Mesothelial cell of epicardium (in vitro differentiated cells): ENCODE measurements around the gene SPATA33. TPM values are rescaled to one million over a fixed set of nuclear protein-coding genes. Genes with fewer than 3 reads are reported as not detected.
"Not testable (repeated sequence)": the region's sequence is repeated elsewhere in the genome, so short reads cannot be mapped to it uniquely, and the experiment has no call there.

Experiments used
- DNase-seq, 2 experiments: peaks; one replicate each; pipeline ENCODE4 v3.0.0; 2021; ENCODE audit warnings: low spot score in 2 of 2; ENCODE audit not compliant: unreplicated experiment in 2 of 2
- H3K27ac Mint-ChIP-seq: 2 replicates; pipeline ENCODE4 v1.8.0; 2021; ENCODE audit warnings: mixed read lengths
- H3K27me3 Mint-ChIP-seq: 2 replicates; pipeline ENCODE4 v1.8.0; 2021; ENCODE audit warnings: low read depth, mixed read lengths
- H3K36me3 Mint-ChIP-seq: 2 replicates; pipeline ENCODE4 v1.8.0; 2021; ENCODE audit warnings: mixed read lengths
- H3K4me1 Mint-ChIP-seq: 2 replicates; pipeline ENCODE4 v1.8.0; 2021; ENCODE audit warnings: mixed read lengths
- H3K4me3 Mint-ChIP-seq: 2 replicates; pipeline ENCODE4 v1.8.0; 2021; ENCODE audit warnings: mild to moderate bottlenecking, moderate library complexity, mixed read lengths
- H3K9me3 Mint-ChIP-seq: 2 replicates; pipeline ENCODE4 v1.8.0; 2021; ENCODE audit warnings: mixed read lengths
- CTCF ChIP-seq: fragments of 200-600 bp; sonication (generic); IDR thresholded peaks from one replicate; pipeline ENCODE4 v1.5.0; 2021; ENCODE audit warnings: antibody characterized with exemption; ENCODE audit not compliant: unreplicated experiment
- total RNA-seq: library from RNA; stranded (reverse); gene quantifications from 3 replicates; pipeline ENCODE4 v1.2.1, GENCODE V29; 2021

SPATA33 gene
- total RNA-seq, 1 donor from 2014 or later = 14.4 TPM

GRCh38 chr16:89670496-89671431 is 13.1 kb downstream of the SPATA33 start:
- no peak overlapping the region for H3K4me3 Mint-ChIP-seq
- H3K36me3 Mint-ChIP-seq = peaks cover 9% of the 10 kb centered on the region
- peaks cover 7% of the 10 kb centered on the region for H3K9me3 Mint-ChIP-seq

DNA sequence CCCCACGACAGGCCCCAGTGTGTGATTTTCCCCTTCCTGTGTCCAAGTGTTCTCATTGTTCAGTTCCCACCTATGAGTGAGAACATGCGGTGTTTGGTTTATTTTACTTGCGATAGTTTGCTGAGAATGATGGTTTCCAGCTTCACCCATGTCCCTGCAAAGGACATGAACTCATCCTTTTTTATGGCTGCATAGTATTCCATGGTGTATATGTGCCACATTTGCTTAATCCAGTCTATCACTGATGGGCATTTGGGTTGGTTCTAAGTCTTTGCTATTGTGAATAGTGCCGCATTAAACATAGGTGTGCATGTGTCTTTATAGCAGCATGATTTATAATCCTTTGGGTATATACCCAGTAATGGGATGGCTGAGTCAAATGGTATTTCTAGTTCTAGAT is 13.9 kb downstream of the SPATA33 start:
- H3K36me3 Mint-ChIP-seq, H3K27ac Mint-ChIP-seq, DNase-seq, H3K9me3 Mint-ChIP-seq, H3K4me3 Mint-ChIP-seq, H3K27me3 Mint-ChIP-seq, H3K4me1 Mint-ChIP-seq: not testable (repeated sequence)

More at GRCh38 chr16:89670496-89671431, 13.1 kb downstream of the SPATA33 start:
- Mint-ChIP-seq H3K4me1 (no peaks in the 10 kb centered on the region), H3K27ac (peak overlapping the region; percentile 26), H3K27me3 (no peaks in the 10 kb centered on the region)
- no peak for DNase-seq
- TF ChIP-seq CTCF = no peak

DNA sequence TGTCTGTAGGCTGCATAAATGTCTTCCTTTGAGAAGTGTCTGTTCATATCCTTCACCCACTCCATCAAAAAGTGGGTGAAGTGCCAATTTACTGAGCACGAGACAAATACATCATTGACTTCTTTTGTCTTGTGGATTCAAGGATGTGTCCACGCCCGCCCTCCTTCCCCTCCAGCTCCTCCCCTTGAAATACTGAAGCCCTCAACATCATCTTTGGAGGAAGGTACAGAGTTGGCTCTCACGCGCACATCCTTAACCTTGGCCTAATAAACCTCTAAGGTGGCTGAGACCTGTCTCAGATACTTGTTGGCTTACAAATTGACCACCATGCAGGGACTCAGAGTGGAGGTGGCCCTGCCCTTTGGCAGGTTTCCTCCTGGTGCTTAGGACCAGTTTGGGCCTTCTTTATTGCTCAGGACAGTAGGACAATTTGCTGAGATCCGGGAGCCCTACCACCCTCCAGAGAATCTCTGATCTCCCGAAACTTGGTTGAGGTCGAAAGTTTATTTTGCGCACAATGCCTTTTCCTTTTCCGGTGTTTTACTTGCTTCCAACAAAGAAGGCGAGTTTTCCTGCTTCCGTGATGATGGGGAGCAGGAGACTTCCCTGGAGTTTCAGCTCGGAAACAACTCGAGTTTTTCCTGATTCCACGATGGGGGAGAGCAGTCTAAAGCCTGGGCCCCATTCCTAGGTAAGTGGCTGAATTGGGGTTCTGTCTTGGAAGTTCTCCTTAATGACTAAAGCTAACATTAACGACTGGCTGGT is 14.7 kb downstream of the SPATA33 start:
- no peak for TF ChIP-seq CTCF

DNA sequence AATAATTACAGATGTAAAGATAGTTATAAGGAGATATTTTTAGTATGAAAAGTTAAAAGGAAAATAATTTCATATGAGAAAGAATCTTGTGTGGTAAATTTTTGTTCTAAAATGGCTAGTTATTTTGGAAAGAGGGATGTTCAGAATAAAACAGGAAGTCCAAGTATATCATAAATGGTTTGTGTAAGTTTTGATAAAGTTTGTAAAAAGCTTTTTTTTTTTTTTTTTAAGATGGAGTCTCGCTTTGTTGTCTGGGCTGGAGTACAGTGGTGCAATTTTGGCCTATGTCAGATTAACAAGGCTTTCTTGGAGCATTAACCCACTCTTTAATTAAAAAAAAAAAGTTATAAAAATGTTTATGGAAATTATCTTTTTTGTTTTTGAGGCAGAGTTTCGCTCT is 20.6 kb downstream of the SPATA33 start:
- peaks cover 7% of the 10 kb centered on the region for H3K9me3 Mint-ChIP-seq

More for the DNA sequence above, 14.7 kb downstream of the SPATA33 start:
- Mint-ChIP-seq H3K4me3 (no peak overlapping the region), H3K36me3 (peaks cover 2% of the 10 kb centered on the region), H3K4me1 (no peaks in the 10 kb centered on the region), H3K27ac (no peak overlapping the region), H3K9me3 (no peaks in the 10 kb centered on the region), H3K27me3 (no peaks in the 10 kb centered on the region)
- DNase-seq = no peak

DNA sequence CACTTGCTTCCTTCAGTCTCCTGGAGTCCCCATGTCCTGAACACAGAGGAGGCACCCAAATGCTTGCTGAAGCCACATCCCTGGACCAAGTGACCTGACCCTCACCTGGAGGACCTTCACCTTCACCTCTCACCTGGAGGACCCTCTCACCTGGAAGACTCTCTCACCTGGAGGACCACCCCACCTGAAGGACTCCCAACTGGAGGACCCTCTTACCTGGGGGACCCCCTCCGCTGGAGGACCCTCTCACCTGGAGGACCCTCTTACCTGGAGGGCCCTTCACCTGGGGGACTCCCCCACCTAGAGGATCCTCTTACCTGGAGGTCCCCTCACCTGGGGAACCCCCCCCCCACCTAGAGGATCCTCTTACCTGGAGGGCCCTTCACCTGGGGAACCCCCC is 28.3 kb downstream of the SPATA33 start:
- Mint-ChIP-seq H3K4me3 (peak overlapping the region; percentile 35), H3K4me1 (peaks cover 12% of the 10 kb centered on the region), H3K27ac (no peak overlapping the region), H3K9me3 (peaks cover 9% of the 10 kb centered on the region), H3K36me3 (peaks cover 41% of the 10 kb centered on the region), H3K27me3 (no peaks in the 10 kb centered on the region)
- DNase-seq = no peak
- no peak for TF ChIP-seq CTCF

More for the DNA sequence above, 20.6 kb downstream of the SPATA33 start:
- no peak overlapping the region for H3K27ac Mint-ChIP-seq
- H3K36me3 Mint-ChIP-seq = peaks cover 26% of the 10 kb centered on the region
- no peak overlapping the region for H3K4me3 Mint-ChIP-seq
- no peaks in the 10 kb centered on the region for H3K4me1 Mint-ChIP-seq
- H3K27me3 Mint-ChIP-seq = no peaks in the 10 kb centered on the region
- no peak for DNase-seq
- no peak for TF ChIP-seq CTCF
